KBM-7 (cell line): ENCODE data around the gene ALPK3.
A peak's percentile ranks its signal among the peaks of the same experiment; 100 is the strongest.
"Not testable (repeated sequence)": the region's sequence is repeated elsewhere in the genome, so short reads cannot be mapped to it uniquely, and the experiment has no call there.

Source experiments
- DNase-seq: peaks from one replicate; pipeline ENCODE4 v3.0.0-alpha.2; 2015
- in situ Hi-C: fragments of 300-500 bp; cut with MboI; formaldehyde crosslinking; loops from 2 replicates; pipeline ENCODE4 v1.14.3; 2020; ENCODE audit warnings: low sequenced_read_pairs, low pct_unique_long_range_greater_than_20kb, mixed read lengths

The ALPK3 gene

DNA sequence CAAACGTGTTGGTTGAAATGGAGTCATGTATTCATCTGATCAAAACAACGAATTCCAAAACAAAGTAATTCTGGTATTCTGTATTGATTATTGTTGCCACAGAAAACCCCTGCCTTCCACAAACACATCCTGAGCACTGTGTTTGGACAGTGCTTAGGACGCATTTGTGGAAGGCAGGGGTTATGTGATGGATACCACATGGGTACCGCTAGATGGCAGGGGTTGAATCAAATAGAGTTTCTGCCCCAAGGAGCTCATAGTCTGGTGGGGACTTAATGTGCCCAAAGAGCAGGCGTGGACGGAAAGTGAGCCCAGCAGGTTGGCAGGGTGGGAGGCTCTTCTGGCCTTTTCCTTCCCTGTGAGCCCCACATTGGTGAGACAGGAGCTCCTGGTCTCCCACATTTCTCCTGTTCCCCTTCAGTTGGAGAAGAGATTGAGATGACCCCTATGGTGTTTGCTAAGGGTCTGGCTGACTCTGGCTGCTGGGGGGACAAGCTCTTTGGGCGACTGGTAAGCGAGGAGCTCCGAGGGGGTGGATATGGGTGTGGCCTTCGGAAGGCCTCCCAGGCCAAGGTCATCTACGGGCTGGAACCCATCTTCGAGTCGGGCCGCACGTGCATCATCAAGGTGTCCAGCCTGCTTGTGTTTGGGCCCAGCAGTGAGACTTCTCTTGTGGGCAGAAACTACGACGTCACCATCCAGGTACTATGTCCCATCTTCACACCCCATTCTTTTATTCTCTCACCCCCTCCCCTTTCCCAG lies 45.2 kb downstream of the ALPK3 start:
- in situ Hi-C loops, result no loop called here
- no peak for DNase-seq

- DNase-seq, result no peak
Observed at GRCh38 chr15:84863565-84864443, 46.6 kb downstream of the ALPK3 start.

DNA sequence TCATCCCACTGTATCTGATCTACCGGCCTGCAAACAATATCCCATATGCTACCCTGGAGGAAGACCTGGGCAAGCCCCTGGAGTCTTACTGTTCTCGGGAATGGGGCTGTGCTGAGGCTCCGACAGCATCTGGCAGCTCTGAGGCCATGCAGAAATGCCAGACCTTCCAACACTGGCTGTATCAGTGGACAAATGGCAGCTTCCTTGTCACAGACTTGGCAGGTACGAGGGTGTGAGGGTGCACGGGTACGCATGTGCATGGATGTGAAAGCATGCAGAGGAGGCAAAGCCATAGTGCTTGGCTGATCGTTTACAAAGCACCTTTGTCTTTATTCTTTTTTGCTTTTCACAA lies 47.3 kb downstream of the ALPK3 start:
- no peak for DNase-seq
- in situ Hi-C loops, result no loop called here

More at GRCh38 chr15:84863565-84864443, 46.6 kb downstream of the ALPK3 start:
- in situ Hi-C loops, result no loop called here

DNA sequence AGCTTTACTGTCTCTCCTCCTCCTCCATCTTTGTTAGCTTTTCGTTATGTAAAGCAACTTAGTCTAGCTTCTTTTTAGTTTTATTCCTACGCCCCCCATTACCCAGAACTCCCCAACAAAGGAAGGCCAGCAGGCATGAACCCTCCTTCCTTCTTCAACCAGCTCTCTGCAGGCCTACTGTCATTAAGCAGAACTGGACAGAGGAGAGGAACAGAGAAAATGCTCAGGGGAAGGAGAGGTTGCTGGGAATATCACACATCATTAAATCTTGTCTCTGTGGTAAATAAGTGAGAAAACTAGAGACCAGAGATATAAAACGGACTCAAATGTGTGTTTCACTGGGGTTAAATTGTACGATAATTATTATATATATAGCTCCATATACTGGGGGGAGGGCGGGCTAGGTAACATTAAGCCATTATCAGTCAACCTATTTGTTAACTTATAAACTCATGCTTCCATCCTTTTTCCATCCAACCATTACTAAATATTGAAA lies 48.0 kb downstream of the ALPK3 start:
- in situ Hi-C loops, result no loop called here
- DNase-seq, result no peak

- no peak for DNase-seq
- in situ Hi-C loops, result no loop called here
Observed at GRCh38 chr15:84868037-84868880, 51.1 kb downstream of the ALPK3 start.

- DNase-seq, result no peak
- in situ Hi-C loops, result no loop called here
Observed at GRCh38 chr15:84869510-84869909, 52.4 kb downstream of the ALPK3 start.

GRCh38 chr15:84871428-84871985 lies 54.4 kb downstream of the ALPK3 start:
- DNase-seq, result no peak
- in situ Hi-C loops, result no loop called here

- DNase-seq, result no peak
- in situ Hi-C loops, result no loop called here
Observed at GRCh38 chr15:84872009-84872910, 55.1 kb downstream of the ALPK3 start.

DNA sequence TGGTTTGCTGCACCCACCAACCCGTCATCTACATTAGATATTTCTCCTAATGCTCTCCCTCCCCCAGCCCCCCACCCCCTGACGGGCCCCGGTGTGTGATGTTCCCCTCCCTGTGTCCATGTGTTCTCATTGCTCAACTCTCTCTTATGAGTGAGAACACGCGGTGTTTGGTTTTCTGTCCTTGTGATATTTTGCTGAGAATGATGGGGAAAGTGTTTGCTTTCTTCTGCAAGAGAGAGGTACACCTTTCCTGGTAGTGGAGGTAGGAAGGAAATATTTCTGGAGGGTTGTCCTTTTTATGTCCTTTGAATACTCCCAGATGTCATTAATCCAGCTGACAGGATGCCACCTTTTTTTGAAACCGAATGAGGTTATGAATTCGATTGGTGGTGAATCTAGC lies 56.8 kb downstream of the ALPK3 start:
- in situ Hi-C loops, result no loop called here

GRCh38 chr15:84874981-84875699 lies 58.0 kb downstream of the ALPK3 start:
- in situ Hi-C loops, result no loop called here

More for the DNA sequence above, 56.8 kb downstream of the ALPK3 start:
- no peak for DNase-seq

GRCh38 chr15:84876269-84876668 lies 59.1 kb downstream of the ALPK3 start:
- in situ Hi-C loops, result no loop called here
- no peak for DNase-seq

More at GRCh38 chr15:84874981-84875699, 58.0 kb downstream of the ALPK3 start:
- DNase-seq, result no peak

- in situ Hi-C loops, DNase-seq: not testable (repeated sequence)
Observed at GRCh38 chr15:84877701-84878100, 60.5 kb downstream of the ALPK3 start.

DNA sequence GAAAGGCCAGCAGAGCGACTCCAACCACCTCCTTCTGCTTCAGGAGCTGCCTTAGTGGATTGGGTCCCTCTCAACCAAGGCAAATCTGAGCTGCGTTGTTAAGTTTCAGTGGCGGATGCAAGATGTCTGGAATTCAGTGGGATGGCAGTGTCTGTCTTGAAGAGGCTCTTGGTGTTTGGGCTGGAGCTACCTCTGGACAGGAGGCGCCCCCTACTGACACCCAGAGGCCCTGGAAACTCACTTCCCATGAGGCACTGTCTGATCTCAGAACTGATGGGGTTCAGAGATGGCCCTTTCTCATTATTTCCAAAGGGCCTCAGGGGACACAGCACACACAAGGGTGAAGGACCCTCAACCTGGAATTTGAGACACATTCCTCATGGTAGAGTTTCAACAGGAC lies 61.3 kb downstream of the ALPK3 start:
- in situ Hi-C loops, result no loop called here
- DNase-seq, result peak; percentile 91

GRCh38 chr15:84879088-84879780 lies 62.1 kb downstream of the ALPK3 start:
- in situ Hi-C loops, result no loop called here
- no peak for DNase-seq

DNA sequence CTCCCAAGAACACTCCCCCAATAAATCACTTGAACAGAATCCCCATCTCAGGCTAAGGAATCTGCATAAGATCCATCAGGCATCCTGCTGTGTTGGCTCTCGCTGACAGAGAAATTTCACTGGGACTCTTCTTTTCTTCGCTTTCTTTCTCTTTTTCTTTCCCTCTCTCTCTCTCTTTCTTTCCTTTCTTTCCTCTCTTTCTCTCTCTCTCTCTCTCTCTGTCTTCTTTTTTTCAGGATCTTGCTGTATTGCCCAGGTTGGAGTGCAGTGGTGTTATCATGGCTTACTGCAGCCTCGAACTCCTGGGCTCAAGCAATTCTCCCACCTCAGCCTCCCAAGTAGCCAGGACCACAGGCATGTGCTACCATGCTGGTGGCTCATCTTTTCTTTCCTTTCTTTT lies 62.9 kb downstream of the ALPK3 start:
- in situ Hi-C loops, result no loop called here
- DNase-seq, result no peak

DNA sequence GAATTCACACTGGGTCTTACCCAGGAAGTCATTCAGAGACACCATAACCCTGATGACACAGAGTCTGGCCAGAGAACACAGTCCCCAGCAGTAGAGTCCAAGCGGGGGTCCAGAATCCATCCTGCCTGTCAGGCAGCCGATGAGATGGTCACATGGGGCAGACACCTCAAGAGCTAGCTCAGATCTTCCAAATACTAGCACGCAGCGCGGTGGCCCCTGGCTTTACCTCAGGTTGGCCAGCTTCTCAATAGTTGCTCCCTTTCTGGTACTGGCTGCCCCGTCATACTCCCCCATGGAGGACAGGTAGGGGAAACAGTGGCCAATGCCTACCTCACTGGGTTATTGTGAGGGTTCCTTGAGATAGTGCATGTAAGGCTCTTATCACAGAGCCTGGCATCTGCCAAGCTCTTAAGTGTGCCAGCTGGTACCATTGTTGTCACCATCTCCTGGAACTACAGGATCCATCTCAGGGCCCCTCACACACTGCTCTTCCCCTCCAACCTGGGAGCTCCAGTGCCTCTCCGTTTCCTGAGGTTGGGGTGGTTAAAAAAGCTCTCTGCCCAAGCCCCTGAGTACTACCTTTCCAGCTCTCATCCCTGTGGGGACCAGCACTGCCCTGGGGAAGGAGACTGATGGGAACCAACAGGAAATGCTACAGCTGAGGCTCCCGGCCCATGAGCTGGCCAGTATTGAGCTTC lies 63.8 kb downstream of the ALPK3 start:
- no peak for DNase-seq
- in situ Hi-C loops, result no loop called here

GRCh38 chr15:84881520-84881830 lies 64.3 kb downstream of the ALPK3 start:
- no peak for DNase-seq
- in situ Hi-C loops, result no loop called here
